Measurements from ENCODE around the gene OR10J5.

The OR10J5 gene

GRCh38 chr1:159492575-159493323 lies 43.1 kb downstream of the OR10J5 start:
- DNase-seq (ENCODE audit: low read depth in 2 of 2), result peak; percentile 42 to 81

More at GRCh38 chr1:159492575-159493323, 43.1 kb downstream of the OR10J5 start:
- no peak overlapping the region for H3K4me3 ChIP-seq (replicated peaks in 1 of 2; ENCODE audit: low read depth in 2 of 2, low read length in 2 of 2)
- TF ChIP-seq CTCF (IDR thresholded peaks at IDR 0.05; ENCODE audit: low read depth, low read length), result no peak
